ENCODE results near the gene TMOD3. TPM values are rescaled to one million over a fixed set of nuclear protein-coding genes. Genes with fewer than 3 reads are reported as not detected.

Gene TMOD3
- 43.3 to 76.3 TPM (median 55.8 TPM) in 5 replicates for total RNA-seq (2022; extraction: Qiagen RNA extraction)

DNA sequence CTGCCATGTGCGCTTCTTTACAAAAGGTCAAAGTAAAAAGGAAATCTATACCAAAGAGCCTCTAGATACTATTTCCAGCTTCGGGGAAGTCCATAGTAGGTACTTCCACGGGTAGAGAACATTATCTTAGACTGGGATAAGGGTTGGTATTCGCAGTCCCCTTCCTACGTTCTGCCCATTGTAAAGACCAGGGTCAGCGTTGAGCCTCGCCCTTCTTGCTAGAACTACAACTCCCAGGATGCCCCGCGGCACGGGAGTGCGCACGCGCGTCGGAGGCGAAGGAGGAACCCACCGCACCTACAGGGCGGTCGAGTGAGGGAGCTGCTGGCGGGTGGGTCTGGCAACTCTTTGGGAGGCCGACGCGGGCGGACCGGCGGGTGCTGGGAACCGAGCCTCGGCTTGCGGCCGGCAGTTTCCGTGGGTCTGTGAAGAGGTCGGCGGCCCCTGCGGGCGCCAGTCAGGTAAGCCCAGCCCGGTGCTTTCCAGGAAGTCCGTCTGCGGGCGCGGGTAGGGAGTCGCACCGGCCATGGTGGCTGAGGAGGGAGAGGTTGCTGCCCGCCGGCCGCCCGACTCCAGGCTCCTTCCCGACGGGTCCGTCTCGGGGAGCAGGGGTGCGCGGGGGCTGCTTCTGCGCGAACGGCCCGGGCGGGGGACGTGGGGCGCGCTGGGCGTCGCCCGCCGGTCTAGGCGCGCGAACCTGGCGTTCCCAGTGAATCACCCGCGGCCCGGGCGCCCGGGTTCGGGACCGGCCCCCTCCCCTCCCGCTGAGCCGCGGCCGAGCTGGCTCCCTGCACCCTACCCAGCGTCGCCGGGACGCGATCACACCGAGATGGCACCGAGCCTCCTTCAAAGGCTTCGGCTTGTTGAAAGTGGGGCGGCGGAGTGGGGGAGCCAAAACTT is at the start of gene TMOD3:
TSS of gene TMOD3 (plus strand) at position 278 of the 900 bp plus-strand sequence. CDS start 33,232 bp downstream, outside the sequence.

Other genes starting within 250 kb of the TMOD3 start
- gene DMXL2, start 206.9 kb upstream of the TMOD3 start, total RNA-seq (2022; extraction: Qiagen RNA extraction) = 14.2 to 19.6 TPM (median 17.0 TPM) in 5 replicates
- 0.03 to 0.06 TPM (median 0.05 TPM) in 4 of 5 replicates, not detected in the other for gene SCG3, start 148.2 kb upstream of the TMOD3 start, total RNA-seq (2022; extraction: Qiagen RNA extraction)
- 16.8 to 24.2 TPM (median 22.2 TPM) in 5 replicates for gene LYSMD2, start 92.0 kb upstream of the TMOD3 start, total RNA-seq (2022; extraction: Qiagen RNA extraction)
- 1.1 to 2.2 TPM (median 1.9 TPM) in 5 replicates for gene TMOD2, start 78.1 kb upstream of the TMOD3 start, total RNA-seq (2022; extraction: Qiagen RNA extraction)
- gene LEO1, start 142.1 kb downstream of the TMOD3 start, total RNA-seq (2022; extraction: Qiagen RNA extraction) = 43.6 to 66.7 TPM (median 46.0 TPM) in 5 replicates
- 36.8 to 70.4 TPM (median 48.5 TPM) in 5 replicates for gene MAPK6, start 189.6 kb downstream of the TMOD3 start, total RNA-seq (2022; extraction: Qiagen RNA extraction)

All from A549 treated with AZD2906 at 1 μM for 4 hours (cell line).